ENCODE results near the gene GNPTG.

GRCh38 chr16:1398826-1399581, 47.3 kb downstream of the GNPTG start:
- TF ChIP-seq CTCF (IDR thresholded peaks at IDR 0.05) = no peak
- no peak for TF ChIP-seq ZFX (IDR thresholded peaks at IDR 0.05; ENCODE audit: borderline replicate concordance)
